Activated CD8-positive, alpha-beta memory T cell treated with anti-CD3 and anti-CD28 coated beads for 36 hours (primary cell): Measurements from ENCODE around the gene FCRLA. TPM values are rescaled to one million over a fixed set of nuclear protein-coding genes. Genes with fewer than 3 reads are reported as not detected.
"Not testable (repeated sequence)": the region's sequence is repeated elsewhere in the genome, so short reads cannot be mapped to it uniquely, and the experiment has no call there.

ENCODE experiments used
- CTCF ChIA-PET: fragments of 350-600 bp; sonication (Branson Sonifier 250); formaldehyde crosslinking; loops from one replicate; lab custom pipeline; 2021; ENCODE audit warnings: antibody characterized with exemption; lab: Charles Lee
- POLR2A ChIA-PET: fragments of 350-600 bp; sonication (Branson Sonifier 250); formaldehyde crosslinking; loops from one replicate; lab custom pipeline; 2021; ENCODE audit warnings: antibody characterized with exemption; lab: Charles Lee
- total RNA-seq, 2 experiments: library from RNA; stranded (reverse); gene quantifications; one replicate each; pipeline ENCODE4 v1.2.3, GENCODE V29; 2021

The FCRLA gene
- total RNA-seq, 2 experiments from 2014 or later: not detected

DNA sequence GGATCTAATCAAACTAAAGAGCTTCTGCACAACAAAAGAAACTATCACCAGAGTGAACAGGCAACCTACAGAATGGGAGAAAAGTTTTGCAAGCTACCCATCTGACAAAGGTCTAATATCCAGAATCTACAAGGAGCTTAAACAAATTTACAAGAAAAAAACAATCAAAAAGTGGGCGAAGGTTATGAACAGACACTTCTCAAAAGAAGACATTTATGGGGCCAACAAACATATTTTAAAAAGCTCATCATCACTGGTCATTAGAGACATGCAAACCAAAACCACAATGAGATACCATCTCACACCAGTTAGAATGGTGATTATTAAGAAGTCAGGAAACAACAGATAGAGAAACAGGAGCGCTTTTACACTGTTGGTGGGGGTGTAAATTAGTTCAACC is 8.7 kb upstream of the FCRLA start:
- CTCF ChIA-PET, POLR2A ChIA-PET: not testable (repeated sequence)

DNA sequence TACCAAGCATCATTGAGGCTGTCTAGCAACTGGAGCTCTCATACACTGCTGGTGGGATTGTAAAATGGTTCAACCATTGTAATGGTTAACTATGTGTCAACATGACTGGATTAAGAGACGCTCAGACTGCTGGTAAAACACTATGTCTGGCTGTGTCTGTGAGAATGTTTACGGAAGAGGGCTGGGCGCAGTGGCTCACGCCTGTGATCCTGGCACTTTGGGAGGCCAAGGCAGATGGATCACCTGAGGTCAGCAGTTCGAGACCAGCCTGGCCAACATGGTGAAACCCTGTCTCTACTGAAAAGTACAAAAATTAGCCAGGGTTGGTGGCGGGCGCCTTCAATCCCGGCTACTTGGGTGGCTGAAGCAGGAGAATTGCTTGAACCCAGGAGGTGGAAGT is 4.8 kb upstream of the FCRLA start:
- POLR2A ChIA-PET: no interaction called here
- CTCF ChIA-PET: no interaction called here

DNA sequence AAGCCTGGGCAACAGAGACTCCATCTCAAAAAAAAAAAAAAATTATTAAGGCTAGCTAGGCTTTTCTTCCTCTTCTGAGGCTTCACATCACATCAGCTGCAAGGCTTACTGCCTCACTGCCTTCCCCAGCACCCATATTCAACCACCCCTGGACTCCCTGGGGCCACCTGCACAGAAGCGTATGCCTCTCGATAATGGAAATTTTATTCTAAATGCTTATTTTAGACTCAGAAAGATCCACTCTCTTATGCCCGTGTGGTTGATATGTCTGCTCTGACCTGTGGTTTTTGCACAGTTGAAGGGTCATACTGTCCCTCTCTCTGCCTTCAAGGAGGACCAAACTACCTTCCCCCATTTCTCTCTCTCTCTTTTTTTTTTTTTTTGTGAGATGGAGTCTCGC is 1.5 kb upstream of the FCRLA start:
- ChIA-PET CTCF (no interaction called here), POLR2A (no interaction called here)

DNA sequence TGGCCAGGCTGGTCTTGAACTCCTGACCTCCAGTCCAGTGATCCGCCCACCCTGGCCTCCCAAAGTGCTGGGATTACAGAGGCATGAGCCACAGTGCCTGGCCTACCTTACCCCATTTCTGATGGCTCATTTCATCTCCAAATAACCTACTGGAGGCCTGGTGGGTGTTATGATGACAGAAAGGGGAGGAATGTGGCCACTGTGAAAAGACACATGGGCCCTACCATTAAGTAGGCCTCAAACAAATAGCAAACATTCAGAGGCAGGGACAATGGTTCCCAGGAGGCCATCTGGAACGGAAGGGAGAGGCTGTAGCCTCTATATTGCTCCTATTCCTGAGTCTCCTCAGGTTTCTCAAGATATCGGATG is 932 bp upstream of the FCRLA start:
- ChIA-PET CTCF (interaction anchor here (1.4 kb wide), 1 partner anchor 33 kb away, joined by 3 read pairs; no protein-coding TSS in a partner anchor), POLR2A (no interaction called here)

DNA sequence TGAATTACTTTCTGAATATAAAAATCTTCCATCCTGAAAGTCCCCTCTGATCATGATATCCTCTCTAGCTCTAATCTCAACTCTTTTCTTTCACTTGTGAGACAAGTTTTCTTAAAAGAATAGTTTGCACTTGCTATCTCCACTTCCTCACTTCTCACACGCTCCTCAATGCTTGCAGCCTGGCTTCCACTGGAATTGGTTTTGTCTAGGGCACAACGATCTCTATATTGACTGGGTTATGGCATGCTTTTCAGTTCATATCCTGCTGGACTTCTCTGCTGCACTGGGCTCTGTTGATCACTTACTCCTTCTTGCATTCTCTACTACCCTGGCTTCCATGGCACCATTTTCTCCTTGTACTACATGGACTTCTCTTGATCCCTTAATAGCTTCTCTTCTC is 474 bp downstream of the FCRLA start:
- POLR2A ChIA-PET: no interaction called here
- CTCF ChIA-PET: interaction anchor here (1.0 to 1.4 kb wide), 2 partner anchors 17 to 32 kb away, joined by 3 to 4 read pairs; no protein-coding TSS in a partner anchor

DNA sequence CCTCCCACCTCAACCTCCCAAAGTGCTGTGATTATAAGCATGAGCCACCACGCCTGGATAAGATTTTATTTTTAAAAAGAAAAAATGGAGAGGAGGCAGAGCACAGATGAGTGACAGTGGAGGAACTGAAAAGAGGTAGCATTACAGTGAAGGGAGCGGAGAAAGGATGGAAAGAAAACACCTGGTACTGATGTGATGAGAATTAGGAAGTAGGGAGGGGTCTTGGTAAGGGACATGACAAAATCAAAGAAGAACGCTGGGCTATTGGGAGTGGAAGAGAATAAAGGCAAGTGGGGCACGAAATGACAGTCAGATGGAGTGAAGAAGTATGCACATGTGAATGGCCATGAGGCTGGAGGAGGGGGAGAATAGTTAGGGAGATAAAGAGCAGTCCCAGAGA is 2.3 kb downstream of the FCRLA start:
- CTCF ChIA-PET: interaction anchor here (0.7 kb wide), 1 partner anchor 17 kb away, joined by 3 read pairs; no protein-coding TSS in a partner anchor

GRCh38 chr1:161710560-161710959 is 3.5 kb downstream of the FCRLA start:
- POLR2A ChIA-PET: no interaction called here
- CTCF ChIA-PET: no interaction called here

More for the DNA sequence above, 2.3 kb downstream of the FCRLA start:
- POLR2A ChIA-PET: no interaction called here

GRCh38 chr1:161718559-161719324 is 11.7 kb downstream of the FCRLA start:
- ChIA-PET CTCF (interaction anchor here (1.3 kb wide), 1 partner anchor 22 kb away, joined by 3 read pairs; no protein-coding TSS in a partner anchor), POLR2A (no interaction called here)

DNA sequence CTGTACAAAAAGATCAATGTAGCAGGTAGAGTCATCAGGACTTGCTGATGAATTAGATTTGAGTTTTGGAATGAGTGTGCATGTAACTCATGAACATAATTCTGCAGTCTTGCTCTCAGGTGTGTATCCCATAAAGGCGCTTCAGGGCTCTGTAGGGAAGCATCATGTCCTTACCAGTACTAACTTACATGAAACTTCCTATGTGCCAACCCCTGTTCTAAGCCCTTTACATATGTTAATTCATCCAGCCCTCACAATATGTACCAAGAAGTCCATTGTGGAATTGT is 12.2 kb downstream of the FCRLA start:
- ChIA-PET POLR2A (no interaction called here), CTCF (no interaction called here)

DNA sequence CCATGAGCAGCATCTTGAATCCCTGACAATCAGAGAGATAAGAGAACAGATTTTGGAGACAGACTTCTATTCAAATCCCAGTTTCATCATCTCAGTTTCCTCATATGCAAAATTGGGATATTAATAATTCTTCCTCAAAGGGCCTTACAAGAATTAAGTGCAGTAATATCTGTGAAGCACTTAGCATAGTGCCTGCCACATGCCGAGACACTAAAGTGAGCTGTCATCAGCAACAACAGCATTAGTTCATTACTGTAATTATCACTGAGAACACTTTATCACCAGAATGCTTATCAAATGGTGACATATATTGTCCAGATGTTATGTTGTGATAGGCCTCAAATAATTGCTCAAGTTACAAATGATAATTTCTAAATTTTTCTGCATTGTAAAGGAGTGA is 13.4 kb downstream of the FCRLA start:
- ChIA-PET CTCF (interaction anchor here (1.2 kb wide), 1 partner anchor 9 kb away, joined by 3 read pairs; no protein-coding TSS in a partner anchor), POLR2A (no interaction called here)

DNA sequence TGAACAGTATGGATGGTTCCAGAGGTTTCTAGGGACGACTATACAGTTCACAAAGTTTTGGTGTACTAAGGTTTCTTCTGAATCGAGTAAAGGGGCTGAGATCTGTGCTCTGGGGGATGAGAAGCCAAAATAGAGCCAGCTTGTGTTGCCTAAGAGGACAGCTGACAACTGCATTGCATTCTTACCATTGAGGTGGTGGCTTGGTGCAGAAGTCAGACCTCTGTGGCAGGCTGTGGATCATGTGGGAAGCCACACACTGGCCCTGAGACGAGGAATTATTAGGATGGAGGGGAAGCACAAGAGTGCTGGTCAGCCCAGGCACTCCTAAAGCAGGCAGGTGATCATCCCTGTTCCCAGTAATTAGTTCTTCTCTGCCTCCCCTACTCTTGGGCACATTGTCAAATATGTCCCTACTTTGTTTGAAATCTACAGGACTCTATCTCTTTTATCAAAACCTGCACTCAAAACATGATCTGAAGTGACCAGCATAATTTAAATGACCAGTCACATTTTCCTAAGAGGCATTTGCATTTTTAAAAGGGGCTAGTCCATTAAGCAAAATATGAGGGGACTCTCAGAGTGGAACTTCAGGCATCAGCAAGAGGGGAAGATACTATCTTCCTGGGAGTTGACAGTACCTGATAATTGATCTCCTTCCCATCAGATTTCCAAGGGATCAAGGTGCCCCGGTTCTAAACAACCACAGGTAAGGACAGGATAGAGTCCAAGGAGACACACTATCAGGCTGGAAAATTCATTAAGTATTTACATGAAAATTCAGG is 14.1 kb downstream of the FCRLA start, which contains the start of gene FCRLB:
Gene FCRLB (plus strand): TSS at position 589 of the 782 bp plus-strand sequence. CDS start 1,129 bp downstream, outside the sequence.
- CTCF ChIA-PET: interaction anchor here (1.2 kb wide), 1 partner anchor 8 kb away, joined by 3 read pairs; no protein-coding TSS in a partner anchor
- POLR2A ChIA-PET: no interaction called here

- ChIA-PET POLR2A (no interaction called here), CTCF (interaction anchor here (1.1 kb wide), 1 partner anchor 20 kb away, joined by 3 read pairs; no protein-coding TSS in a partner anchor)
These were observed 14.8 kb downstream of the FCRLA start for GRCh38 chr1:161721738-161722343.

DNA sequence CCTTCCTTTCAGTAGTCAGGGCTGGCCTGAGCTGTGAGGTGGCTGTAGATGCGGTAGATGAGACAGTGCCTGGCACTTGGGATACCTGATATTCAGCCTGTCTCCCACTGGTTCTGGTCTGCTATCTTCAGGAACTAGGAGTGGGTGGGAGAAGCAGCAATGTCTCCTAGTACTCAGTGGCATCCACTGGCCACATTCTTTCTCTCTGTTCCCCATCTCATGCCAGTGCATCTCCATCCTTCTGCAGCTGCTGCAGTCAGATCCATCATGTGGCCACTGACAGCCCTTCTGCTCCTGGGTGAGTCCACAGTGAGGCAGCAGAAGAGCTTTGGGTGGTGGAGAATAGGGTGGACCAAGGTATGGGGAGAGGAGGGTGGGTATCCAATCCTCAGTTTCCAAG is 15.4 kb downstream of the FCRLA start:
- ChIA-PET POLR2A (no interaction called here), CTCF (interaction anchor here (1.1 kb wide), 1 partner anchor 19 kb away, joined by 3 read pairs; no protein-coding TSS in a partner anchor)

- ChIA-PET CTCF (interaction anchor here (0.5 to 1.2 kb wide), 3 partner anchors 14 to 105 kb away, joined by 4 to 5 read pairs (median 5); partner anchors contain the start of gene FCRLA), POLR2A (no interaction called here)
These were observed 16.6 kb downstream of the FCRLA start for GRCh38 chr1:161723459-161724141.

DNA sequence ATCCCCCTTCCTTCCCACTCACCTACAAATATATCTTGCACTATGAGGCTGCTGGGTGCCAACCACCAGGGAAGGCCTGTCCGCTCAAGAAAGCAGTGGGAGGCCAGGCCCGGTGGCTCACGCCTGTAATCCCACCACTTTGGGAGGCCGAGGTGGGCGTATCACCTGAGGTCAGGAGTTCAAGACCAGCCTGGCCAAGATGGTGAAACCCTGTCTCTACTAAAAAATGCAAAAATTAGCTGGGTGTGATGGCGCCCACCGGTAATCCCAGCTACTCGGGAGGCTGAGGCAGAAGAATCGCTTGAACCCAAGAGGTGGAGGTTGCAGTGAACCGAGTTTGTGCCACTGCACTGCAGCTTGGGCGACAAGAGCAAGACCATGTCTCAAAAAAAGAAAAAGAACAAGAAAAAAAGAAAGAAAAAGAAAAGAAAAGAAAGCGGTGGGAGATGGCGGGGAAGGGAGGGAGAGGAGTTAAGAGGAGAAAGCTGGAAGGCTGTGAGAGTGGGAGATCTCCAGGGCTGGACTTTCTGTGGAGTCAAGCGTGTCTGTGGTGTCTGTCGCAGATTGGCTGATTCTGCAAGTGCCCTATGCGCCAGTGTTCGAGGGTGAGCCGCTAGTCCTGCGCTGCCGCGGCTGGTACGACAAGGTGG is 18.4 kb downstream of the FCRLA start:
- CTCF ChIA-PET: interaction anchor here (1.2 to 1.8 kb wide), 4 partner anchors 10 to 325 kb away, joined by 5 to 7 read pairs (median 5); no protein-coding TSS in a partner anchor
- POLR2A ChIA-PET: not testable (repeated sequence)

GRCh38 chr1:161725908-161726472 is 19.0 kb downstream of the FCRLA start:
- POLR2A ChIA-PET: no interaction called here
- CTCF ChIA-PET: interaction anchor here (0.8 to 1.8 kb wide), 7 partner anchors 10 to 326 kb away, joined by 3 to 7 read pairs (median 5); no protein-coding TSS in a partner anchor

DNA sequence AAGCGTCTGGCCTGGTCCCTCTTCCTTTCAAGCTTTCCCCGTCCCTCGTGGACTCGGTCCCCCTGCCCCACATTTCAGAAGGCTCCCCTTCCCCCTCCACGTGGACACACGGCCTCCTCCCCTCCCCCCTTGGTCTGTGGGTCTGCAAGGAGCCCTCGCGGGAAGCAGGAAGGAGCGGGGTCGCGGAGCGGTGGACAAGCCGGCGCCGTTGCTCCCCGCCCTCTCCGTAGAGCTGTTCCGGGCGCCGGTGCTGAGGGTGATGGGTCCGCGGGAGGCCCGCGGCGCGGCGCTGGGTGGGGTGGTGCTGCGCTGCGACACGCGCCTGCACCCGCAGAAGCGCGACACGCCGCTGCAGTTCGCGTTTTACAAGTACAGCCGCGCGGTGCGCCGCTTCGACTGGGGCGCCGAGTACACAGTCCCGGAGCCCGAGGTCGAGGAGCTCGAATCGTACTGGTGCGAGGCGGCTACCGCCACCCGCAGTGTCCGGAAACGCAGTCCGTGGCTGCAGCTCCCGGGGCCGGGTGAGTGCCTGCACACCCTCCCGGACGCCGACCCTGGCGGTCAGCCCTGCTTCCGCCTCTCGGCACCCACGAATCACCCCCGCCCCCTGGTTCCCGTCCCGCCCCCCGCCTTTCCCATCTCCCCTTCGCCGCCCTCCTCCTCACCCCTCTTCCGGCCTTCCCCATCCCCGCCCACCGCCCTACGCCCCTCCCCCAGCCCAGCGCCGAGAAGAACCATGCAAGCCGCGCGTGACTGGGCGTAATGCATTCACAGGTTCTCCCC is 19.6 kb downstream of the FCRLA start:
- ChIA-PET POLR2A (interaction anchor here (0.7 to 1.6 kb wide), 3 partner anchors 11 to 23 kb away, joined by 3 read pairs; partner anchors contain the start of gene DUSP12), CTCF (interaction anchor here (0.6 to 1.8 kb wide), 7 partner anchors 9 to 327 kb away, joined by 3 to 7 read pairs (median 3); no protein-coding TSS in a partner anchor)
